ENCODE results near the gene DFFA.
"Not testable (repeated sequence)": the region's sequence is repeated elsewhere in the genome, so short reads cannot be mapped to it uniquely, and the experiment has no call there.

Gene DFFA

DNA sequence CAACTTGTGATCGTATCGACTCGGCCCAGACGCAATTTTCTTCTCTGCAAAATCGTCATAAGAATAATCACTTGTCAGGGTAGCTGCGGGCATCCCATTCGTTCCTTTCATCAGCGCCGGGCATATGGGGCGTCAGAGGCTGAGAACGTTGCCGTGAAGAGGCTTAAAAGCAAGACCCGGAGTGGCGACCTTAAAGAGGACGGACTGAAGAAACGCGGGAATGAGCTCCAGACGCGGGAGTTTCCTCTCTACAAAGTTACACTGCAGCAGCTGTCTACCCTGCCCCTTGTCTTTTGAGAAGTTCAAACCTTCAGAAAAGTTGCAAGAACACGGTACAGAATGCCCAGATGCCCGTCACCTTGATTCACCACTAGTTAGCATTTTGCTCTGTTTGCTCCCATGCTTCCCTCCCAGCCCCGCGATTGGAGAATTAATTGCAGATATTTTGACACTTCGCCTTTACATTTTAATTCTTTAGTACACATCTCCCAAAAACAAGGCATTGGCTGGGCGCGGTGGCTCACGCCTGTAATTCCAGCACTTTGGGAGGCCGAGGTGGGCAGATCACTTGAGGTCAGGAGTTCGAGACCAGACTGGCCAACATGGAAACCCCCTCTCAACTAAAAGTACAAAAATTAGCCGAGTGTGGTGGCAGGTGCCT is 41.1 kb downstream of the DFFA start:
- in situ Hi-C loops (cut with HindIII; ENCODE audit: low sequenced_read_pairs): no loop called here

DNA sequence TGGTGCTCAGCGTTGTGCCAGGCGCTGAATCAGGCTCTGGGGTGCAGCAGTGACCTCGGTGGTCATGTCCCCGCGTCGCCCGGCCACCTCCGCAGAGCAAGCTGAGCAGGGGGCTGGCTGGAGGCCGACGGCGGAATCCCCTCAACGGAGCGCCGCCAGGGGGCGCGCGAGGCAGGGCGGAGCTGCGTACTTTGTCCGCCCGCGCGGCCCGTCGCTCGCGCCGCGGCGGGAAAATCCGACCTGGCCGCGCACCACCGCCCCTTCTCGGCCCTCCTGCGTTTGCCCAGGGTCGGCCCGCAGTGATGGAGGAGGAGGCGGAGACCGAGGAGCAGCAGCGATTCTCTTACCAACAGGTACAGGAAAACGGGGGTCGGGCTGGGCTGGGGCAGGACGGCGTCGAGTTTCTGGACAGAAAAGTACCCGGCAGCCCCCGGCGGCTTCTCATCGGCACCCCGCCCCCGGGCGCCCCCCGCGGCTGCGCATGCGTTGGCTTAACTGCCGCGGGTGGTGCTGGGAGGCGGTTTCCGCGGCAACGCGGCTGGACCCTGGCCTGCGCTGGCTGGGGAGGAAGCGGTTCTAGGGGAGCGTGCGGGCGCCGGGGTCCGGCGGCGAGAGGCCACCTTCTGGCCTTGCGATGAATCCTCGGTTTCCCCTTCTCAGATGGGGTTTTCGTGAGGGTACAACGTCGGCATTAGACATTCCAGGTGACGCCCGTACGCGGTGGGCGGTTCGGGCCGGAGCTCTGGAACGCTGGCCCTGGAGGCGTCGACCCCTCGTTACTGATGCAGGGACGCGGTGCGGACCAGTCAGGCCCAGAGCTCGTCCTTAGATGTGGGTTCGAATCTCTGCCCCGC is 41.9 kb downstream of the DFFA start, which contains the start of gene CENPS:
Gene CENPS (plus strand): TSS at position 218 of the 854 bp plus-strand sequence. CDS start 85 bp downstream, at position 303.
- in situ Hi-C loops (cut with HindIII; ENCODE audit: low sequenced_read_pairs): no loop called here

DNA sequence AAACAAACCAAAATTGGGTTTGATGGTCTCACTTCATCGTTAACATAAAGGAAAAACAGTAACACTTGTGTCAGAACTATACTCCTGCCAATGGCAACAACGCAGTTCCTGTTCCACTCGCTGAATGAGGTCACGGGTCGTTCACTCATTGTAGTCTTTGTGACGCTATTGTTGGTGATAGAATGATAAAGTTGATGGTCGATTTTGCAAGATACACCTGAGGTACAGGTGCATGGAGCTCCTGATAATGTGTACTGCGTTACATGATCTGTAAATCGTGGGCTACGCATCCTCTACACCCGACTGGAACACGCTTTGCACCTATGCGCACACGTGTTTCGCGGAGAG is 42.5 kb downstream of the DFFA start:
- in situ Hi-C loops (cut with HindIII; ENCODE audit: low sequenced_read_pairs): no loop called here

DNA sequence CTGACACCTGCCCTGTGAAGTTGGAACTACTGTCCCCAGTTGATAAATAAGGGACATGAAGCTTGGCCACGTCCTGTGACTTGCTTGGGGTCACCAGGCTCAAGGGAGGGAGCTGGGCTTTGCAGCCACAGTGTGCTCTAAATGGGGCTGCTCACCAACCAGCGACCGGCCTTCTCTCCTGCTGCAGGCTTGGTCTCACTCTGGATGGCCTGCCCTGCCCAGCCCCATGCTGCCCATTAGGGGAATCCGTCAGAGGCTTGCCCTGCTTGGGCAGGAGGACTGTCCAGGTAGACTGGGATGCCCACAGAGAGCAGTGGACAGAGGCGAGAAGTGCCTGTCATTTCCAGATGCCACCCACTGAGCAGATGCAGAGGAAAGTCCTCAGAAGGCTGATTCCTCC is 43.3 kb downstream of the DFFA start:
- in situ Hi-C loops (cut with HindIII; ENCODE audit: low sequenced_read_pairs): no loop called here

DNA sequence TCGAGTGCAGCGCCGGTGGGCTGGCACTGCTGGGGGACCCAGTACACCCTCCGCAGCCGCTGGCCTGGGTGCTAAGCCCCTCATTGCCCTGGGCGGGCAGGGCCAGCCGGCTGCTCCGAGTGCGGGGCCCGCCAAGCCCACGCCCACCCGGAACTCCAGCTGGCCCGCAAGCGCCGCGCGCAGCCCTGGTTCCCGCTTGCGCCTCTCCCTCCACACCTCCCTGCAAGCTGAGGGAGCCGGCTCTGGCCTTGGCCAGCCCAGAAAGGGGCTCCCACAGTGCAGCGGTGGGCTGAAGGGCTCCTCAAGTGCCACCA is 45.8 kb downstream of the DFFA start:
- in situ Hi-C loops (cut with HindIII; ENCODE audit: low sequenced_read_pairs): not testable (repeated sequence)

DNA sequence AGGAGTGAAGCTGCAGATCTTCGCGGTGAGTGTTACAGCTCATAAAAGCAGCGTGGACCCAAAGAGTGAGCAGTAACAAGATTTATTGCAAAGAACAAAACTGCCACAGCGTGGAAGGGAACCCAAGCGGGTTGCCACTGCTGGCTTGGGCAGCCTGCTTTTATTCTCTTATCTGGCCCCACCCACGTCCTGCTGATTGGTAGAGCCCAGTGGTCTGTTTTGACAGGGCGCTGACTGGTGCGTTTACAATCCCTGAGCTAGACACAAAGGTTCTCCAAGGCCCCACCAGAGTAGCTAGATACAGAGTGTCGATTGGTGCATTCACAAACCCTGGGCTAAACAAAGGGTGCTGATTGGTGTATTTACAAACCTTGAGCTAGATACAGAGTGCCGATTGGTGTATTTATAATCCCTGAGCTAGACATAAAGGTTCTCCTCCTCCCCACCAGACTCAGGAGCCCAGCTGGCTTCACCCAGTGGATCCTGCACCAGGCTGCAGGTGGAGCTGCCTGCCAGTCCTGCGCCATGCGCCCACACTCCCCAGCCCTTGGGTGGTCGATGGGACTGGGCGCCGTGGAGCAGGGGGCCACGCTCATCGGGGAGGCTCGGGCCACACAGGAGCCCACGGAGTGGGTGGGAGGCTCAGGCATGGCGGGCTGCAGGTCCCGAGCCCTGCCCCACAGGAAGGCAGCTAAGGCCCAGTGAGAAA is 46.3 kb downstream of the DFFA start:
- in situ Hi-C loops (cut with HindIII; ENCODE audit: low sequenced_read_pairs): not testable (repeated sequence)

DNA sequence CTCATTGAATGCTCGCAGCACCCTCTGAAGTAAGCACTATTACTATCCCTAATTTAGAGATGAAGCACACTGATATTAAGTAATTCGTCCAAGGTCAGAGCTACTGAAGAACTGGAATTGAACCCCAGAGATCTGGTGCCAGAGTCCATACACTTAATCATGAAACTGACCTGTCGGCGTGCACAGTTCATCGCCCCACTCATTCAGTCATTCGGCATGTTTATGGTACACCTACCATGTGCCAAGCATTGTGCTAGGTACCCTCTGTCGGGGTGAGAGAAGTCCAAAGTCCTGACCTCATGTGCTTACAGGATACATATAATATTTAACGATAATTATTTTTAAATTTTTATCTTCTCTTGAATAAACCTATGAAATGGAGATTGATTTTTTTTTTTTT is 47.7 kb downstream of the DFFA start:
- in situ Hi-C loops (cut with HindIII; ENCODE audit: low sequenced_read_pairs): no loop called here

DNA sequence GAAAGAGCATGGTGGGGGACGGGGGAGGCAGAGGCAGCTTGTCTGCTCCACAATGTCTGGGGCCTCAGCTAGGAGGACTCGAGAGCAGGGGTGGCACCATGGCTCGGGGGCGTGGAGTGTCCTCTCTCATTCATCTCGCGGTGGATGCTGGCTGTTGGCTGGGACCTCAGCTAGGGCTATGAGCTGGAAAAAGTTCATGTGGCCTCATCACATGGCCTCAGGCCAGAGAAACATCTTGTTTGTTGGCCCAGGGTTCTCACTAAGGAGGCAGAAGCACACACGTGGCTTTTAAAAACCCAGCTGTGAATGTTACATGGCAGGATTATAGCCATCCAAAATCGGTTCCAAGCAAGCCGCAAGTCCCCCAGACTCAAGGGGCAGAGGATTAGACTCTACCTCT is 48.3 kb downstream of the DFFA start:
- in situ Hi-C loops (cut with HindIII; ENCODE audit: low sequenced_read_pairs): no loop called here

DNA sequence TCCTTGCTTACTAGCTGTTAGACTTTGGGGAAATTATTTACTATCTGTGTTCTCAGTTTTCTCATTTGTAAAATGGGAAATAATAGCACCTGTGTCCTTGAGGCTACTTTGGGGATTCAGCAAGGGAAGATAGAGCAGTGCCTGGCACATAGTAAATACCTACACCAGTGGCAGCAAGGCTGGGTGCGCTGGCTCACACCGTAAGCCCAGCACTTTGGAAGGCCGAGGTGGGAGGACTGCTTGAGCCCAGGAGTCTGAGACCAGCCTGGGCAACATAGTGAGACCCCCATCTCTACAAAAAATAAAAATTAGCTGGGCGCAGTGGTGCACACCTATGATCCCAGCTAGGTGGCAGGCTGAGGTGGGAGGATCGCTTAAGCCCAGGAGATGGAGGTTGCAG is 50.7 kb downstream of the DFFA start:
- in situ Hi-C loops (cut with HindIII; ENCODE audit: low sequenced_read_pairs): no loop called here

DNA sequence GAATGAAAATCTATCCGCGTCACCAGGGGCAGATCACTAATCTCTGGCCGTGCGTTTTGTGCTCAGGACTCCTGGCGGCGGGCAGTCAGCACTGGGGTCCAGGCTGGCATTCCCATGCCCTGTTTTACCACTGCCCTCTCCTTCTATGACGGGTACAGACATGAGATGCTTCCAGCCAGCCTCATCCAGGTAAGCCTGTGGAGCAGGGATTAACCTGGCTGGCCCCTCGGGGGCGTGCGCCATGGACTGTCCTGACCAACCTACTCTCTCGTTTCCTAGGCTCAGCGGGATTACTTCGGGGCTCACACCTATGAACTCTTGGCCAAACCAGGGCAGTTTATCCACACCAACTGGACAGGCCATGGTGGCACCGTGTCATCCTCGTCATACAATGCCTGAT is 53.0 kb downstream of the DFFA start:
- in situ Hi-C loops (cut with HindIII; ENCODE audit: low sequenced_read_pairs): no loop called here

DNA sequence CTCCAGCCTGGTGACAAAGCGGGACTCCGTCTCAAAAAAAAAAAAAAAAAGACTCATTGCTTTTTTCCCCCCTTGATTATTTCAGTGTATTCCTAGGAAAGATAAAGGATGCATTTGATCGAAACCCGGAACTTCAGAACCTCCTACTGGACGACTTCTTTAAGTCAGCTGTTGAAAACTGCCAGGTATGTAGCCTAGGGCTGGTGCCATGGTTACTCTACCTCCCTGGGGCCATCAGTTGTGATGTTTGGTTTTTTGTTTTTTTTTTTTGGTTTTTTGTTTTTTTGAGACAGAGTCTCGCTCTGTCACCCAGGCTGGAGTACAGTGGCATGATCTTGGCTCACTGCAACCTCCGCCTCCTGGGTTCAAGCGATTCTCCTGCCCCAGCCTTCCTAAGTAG is 53.6 kb downstream of the DFFA start:
- in situ Hi-C loops (cut with HindIII; ENCODE audit: low sequenced_read_pairs): not testable (repeated sequence)

DNA sequence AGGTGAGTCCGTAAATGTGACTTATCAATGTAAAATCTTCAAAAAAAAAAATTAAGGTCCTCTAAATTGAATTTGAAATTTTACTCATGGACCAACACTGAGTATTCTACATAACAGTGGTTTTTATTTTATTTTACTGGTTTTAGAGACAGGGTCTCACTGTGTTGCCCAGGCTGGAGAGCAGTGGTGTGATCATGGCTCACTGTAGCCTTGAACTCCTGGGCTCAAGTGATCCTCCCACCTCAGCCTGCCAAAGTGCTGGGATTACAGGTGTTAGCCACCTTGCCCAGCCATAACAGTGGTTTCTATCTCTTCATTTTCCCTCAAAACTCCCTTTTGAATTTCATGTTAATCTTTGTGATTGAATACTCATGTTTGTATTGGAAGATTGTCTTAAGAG is 56.4 kb downstream of the DFFA start:
- in situ Hi-C loops (cut with HindIII; ENCODE audit: low sequenced_read_pairs): not testable (repeated sequence)

DNA sequence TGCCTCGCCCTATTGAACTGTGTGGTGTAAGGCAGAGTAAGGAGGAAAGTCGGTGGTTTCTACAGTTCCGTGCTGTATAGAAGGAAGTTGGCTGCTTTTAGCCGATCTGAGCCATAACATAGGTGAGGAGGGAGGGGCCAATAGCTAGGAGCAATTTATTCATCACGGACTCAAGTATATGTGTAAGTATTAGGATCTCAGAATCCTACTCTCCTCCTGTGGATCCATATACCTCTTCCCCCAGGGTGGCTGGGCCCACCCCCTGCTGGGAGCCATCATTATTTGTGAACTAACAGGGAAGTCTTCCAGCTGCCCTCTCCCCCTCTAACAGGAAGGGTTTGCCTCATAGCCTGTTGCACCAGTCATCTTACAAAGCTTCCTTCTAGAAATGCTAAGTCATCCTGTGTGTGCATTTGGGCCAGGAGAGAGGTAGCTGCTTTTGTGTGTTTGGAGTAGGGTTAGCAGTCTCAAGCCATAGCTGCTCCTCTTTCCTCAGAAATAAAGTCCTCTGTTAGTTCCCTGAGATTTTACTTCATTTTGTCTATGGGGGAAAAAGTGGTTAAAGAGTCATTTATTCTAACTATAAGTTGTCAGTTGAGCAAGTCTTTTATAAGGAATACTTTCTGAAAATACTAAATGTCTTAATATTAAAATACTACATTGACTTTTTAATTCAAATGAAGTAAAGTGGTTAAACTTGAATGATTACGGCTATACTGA is 57.0 kb downstream of the DFFA start:
- in situ Hi-C loops (cut with HindIII; ENCODE audit: low sequenced_read_pairs): no loop called here

DNA sequence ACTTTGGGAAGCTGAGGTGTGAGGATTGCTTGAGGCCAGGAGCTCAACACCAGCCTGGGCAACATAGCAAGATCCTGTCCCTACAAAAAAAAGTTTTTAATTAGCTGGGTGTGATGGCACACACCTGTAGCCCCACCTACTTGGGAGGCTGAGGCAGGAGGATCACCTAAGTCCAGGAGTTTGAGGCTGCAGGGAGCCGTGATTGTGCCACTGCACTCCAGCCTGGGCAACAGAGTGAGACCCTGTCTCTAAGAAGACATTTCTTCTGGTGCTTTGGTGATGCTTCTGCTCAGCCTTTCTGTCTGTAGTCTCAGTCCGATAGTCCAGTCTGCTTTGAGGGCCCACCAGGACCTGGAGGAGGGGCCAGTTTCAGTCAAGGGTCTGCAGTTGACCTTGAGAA is 65.1 kb downstream of the DFFA start:
- in situ Hi-C loops (cut with HindIII; ENCODE audit: low sequenced_read_pairs): no loop called here
